DMS53 (cell line): Measurements from ENCODE around the gene MAGI3.
A peak's percentile ranks its signal among the peaks of the same experiment; 100 is the strongest.
"Not testable (repeated sequence)": the region's sequence is repeated elsewhere in the genome, so short reads cannot be mapped to it uniquely, and the experiment has no call there.

ENCODE experiments used
- DNase-seq: peaks from one replicate; lab custom pipeline; 2025; lab: John Stamatoyannopoulos, UW

Gene MAGI3

GRCh38 chr1:113399062-113399583, 8.8 kb downstream of the MAGI3 start:
- no peak for DNase-seq

GRCh38 chr1:113401067-113401466, 10.8 kb downstream of the MAGI3 start:
- DNase-seq: no peak

DNA sequence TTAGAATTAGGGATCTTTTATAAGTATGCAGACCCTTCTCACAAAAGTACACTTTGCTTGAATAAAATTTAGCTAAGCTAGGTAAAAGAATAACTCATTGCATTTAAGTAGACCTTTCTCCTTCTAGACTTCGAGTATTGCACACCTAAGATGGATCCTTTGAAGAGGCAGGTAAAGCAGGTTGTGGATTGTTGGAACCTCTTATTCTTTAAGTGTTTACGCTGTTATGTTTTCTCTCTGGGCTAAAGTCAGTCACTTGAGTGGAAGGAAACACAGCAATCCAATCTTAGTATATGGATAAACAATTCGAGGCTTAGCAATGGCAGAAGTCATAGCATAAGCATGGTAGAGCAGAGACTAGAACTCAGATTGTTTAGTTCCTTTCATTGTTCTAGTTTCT, 11.4 kb downstream of the MAGI3 start:
- DNase-seq: peak; percentile 22

GRCh38 chr1:113403065-113403464, 12.8 kb downstream of the MAGI3 start:
- no peak for DNase-seq

- DNase-seq: no peak
Measured at GRCh38 chr1:113405573-113405972, 15.3 kb downstream of the MAGI3 start.

DNA sequence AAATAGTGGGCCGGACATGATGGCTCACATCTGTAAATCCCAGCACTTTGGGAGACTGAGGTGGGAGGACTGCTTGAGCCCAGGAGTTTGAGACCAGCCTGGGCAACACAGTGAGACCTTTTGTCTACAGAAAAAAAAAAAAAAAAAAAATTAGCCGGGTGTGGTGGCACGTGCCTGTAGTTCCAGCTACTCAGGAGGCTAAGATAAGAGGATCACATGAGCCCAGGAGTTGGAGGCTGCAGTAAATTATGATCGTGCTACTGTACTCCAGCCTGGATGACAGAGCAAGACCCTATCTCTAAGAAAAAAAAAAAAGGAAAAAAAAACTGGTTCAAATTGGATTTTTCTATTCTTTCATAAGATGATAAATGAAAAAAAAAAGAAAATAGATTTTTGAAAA, 15.8 kb downstream of the MAGI3 start:
- not testable (repeated sequence) for DNase-seq

DNA sequence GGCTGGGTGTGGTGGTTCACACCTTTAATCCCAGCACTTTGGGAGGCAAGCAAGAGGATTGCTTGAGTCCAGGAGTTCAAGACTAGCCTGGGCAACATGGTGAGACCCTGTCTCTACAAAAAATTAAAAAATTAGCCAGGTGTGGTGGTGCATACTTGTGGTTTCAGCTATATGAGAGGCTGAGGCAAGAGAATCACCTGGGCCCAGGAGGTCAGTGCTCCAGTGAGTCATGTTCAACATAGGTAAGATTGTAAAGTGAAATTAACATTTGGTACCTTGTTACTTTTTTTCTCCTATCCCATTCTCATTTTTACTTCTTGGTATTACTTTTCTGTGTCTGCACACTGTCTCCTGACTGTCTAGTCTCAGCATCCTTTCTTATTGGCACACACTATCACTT, 19.0 kb downstream of the MAGI3 start:
- no peak for DNase-seq

GRCh38 chr1:113412020-113412419, 21.7 kb downstream of the MAGI3 start:
- DNase-seq: not testable (repeated sequence)

DNA sequence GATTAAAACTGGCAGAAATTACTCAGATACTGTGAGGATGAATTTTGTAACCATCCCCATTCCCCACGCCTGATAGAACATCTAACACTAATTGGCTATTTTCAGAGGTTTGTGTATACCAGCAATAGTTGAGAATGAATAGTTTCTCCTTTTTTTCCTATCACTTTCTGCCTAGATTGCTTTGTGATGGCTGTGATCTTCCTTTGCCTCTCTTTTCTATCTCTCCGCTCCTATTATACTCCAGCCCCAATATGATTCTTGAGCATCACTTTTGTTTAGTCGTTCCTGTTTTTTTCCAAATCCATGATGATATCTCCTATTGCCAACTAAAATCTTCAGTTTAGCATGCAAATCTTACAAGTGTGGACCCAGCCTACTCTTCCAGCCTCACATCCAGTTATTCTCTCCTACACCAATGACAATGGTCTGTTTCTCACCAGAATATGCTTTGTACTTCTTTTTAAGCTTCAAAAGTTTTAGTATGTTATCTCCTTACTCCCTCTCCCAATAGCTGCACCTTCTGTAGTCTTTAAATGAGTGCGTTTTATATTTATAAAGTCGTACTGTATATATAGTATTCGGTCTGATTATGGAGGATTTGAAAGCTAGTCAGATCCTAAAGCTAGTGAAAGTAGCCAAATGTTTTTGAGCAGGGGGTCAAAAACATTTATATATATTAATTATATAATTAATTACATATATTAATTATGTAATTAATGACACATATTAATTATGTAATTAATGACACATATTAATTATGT, 25.2 kb downstream of the MAGI3 start:
- DNase-seq: peak; percentile 21

GRCh38 chr1:113416071-113416470, 25.8 kb downstream of the MAGI3 start:
- DNase-seq: not testable (repeated sequence)

DNA sequence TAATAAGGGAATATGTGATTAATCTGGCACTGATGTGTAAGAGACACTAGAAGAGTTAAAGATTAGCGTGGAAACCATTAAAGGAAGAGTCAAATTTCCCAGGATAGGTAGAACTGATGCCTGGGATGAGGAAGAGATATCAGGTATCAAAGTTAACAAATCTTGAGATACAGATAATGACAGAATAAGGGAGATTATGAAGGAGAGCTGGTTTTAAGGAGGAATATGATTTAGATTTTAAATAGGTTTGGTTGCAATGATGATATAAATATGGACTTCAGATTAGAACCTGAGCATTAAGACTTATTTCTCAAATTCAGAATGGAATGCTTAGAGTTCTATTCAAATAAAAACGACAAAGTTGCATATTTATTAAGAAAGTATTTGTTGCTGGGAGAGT, 26.2 kb downstream of the MAGI3 start:
- DNase-seq: peak; percentile 40

- no peak for DNase-seq
Measured at GRCh38 chr1:113422315-113423068, 32.2 kb downstream of the MAGI3 start.

DNA sequence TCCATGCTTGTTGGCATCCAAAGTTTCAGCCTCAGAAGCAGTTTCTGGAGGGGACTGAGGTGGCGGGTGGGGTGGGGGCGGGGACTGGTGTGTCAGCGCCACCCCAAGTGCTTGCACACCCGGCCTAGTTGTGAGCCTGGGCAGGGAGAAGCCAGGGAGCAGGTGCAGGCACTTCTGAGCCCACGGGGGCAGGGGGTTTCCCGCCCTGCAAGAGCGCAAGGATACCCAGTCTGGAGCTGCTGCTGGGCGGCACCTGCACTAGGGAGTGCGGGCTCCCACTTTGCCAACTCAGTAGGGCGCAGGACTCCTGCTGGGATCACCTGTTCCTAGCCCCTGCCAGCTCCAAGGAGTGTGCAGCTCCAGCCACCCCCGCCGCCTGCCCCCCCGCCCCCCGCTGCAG, 33.5 kb downstream of the MAGI3 start:
- no peak for DNase-seq

- DNase-seq: no peak
Measured at GRCh38 chr1:113429461-113430153, 39.3 kb downstream of the MAGI3 start.

DNA sequence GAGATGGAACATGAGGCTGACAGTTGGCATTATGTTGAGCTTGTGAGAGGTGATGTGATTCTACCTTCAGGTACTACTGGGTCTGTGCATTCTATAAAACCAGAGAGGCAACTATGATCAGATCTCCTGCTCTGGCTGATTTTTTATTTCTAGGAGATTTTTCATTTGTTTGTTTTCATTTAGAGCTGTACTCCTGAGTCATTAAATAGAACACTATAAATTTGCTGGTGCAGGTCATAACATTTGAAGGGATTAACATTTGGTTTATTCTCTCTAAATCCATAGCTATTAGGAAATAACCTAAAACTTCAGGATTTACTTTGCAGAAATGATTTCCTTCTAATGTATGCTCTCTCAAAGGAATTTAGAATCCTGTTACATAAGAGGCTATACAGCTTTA, 42.9 kb downstream of the MAGI3 start:
- no peak for DNase-seq

- DNase-seq: peak; percentile 87
Measured at GRCh38 chr1:113434081-113434873, 44.0 kb downstream of the MAGI3 start.

DNA sequence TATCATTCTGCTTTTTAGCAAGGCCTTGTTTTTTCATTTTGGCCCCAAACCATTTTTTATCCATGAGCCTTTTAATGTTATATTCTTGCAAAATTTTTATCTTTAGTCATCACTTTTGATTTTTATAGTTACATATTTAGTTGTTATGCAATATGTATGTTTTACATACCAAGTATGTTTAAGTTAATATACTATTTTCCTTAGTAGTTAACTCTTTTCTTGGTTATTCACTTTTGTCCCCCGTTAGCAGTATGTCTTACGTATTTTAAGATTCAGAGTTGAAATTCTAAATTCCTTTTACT, 44.5 kb downstream of the MAGI3 start:
- DNase-seq: no peak

GRCh38 chr1:113437554-113438341, 47.4 kb downstream of the MAGI3 start:
- DNase-seq: no peak

DNA sequence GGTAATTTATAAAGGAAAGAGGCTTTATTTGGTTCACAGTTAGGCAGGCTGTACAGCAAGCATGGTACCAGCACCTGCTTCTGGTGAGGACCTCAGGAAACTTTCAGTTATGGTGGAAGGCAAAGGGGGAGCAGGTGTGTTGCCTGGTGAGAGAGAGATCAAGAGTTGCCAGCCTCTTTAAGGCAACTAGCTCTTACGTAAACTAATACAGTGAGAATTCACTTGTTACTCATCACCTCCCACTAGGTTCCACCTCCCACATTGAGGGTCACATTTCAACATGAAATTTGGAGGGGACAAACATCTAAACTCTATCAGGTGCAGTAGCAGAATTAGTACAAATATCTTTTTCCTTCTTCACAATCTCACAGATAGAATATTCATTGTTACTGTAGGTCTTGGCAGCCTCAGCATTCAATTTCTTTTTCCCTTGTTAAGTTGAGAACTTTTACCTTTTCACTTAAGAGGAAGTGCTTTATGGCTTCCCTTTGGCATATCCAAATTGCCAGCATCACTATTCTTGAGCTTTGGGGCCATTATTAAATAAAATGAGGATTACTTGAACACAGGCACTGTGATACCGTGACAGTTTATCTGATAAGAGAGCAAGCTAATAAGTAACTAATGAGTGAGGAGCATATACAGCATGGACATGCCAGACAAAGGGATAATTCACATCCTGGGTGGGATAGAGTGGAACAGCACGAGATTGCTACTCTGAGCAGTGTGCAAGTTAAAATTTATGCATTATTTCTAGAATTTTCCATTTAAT, 48.4 kb downstream of the MAGI3 start:
- peak; percentile 35 for DNase-seq

DNA sequence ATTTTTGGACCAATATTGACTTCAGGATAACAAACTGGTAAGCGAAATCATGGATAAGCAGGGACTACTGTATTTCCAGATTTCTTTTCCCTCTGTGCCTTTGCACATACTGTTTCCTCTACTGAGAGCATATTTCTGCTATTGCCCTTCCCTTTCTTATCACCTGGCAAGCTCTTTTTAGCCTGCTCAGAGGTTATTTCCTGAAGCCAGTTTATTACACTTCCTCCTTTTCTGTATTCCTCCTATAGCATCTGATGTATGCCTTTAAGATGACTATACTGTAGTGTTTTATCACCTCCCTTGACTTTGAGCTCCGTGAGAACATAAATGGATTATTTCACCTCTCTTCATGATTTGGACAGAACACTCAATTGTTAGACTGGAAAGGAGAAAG, 49.0 kb downstream of the MAGI3 start:
- peak; percentile 29 for DNase-seq
